DOHH2 (cell line): Measurements from ENCODE around the gene CLDN24.

ENCODE experiments used
- H3F3A ChIP-seq: fragments of 200-600 bp; sonication (generic), shearing (Covaris generic); 2 replicates; pipeline ENCODE4 v1.6.0; 2016; ENCODE audit warnings: antibody characterized with exemption, mild to moderate bottlenecking; ENCODE audit not compliant: control insufficient read depth, insufficient read depth
- H3K27ac ChIP-seq: fragments of 200-600 bp; sonication (generic); 2 replicates; pipeline ENCODE4 v1.5.1; 2014; ENCODE audit warnings: low read depth, mild to moderate bottlenecking, low read length, moderate library complexity
- H3K27me3 ChIP-seq: fragments of 200-600 bp; sonication (generic); 2 replicates; pipeline ENCODE4 v1.6.1; 2014; ENCODE audit warnings: mild to moderate bottlenecking, low read length, mixed read lengths; ENCODE audit not compliant: control insufficient read depth
- H3K36me3 ChIP-seq: fragments of 200-600 bp; sonication (generic); 2 replicates; pipeline ENCODE4 v1.6.1; 2014; ENCODE audit warnings: mild to moderate bottlenecking, low read length, moderate library complexity, mixed read lengths; ENCODE audit not compliant: control insufficient read depth
- H3K4me1 ChIP-seq: fragments of 200-600 bp; sonication (generic); 2 replicates; pipeline ENCODE4 v1.6.1; 2014; ENCODE audit warnings: mild to moderate bottlenecking, low read length, mixed read lengths; ENCODE audit not compliant: control insufficient read depth
- H3K4me2 ChIP-seq: fragments of 200-600 bp; sonication (generic); 2 replicates; pipeline ENCODE4 v1.6.0; 2014; ENCODE audit warnings: mild to moderate bottlenecking, low read length, moderate library complexity
- H3K4me3 ChIP-seq: fragments of 200-600 bp; sonication (generic); 2 replicates; pipeline ENCODE4 v1.5.1; 2014; ENCODE audit warnings: mild to moderate bottlenecking, low read length, mixed read lengths
- H3K79me2 ChIP-seq: fragments of 200-600 bp; sonication (generic); 2 replicates; pipeline ENCODE4 v1.6.1; 2014; ENCODE audit warnings: mild to moderate bottlenecking, low read length, mixed read lengths; ENCODE audit not compliant: control insufficient read depth
- H3K9me2 ChIP-seq: fragments of 200-600 bp; sonication (generic); replicated peaks from 2 replicates; pipeline ENCODE4 v1.6.1; 2014; ENCODE audit warnings: mild to moderate bottlenecking, low read length, mixed read lengths; ENCODE audit not compliant: control insufficient read depth
- H3K9me3 ChIP-seq: fragments of 200-600 bp; sonication (generic); 2 replicates; pipeline ENCODE4 v1.6.1; 2014; ENCODE audit warnings: antibody characterized with exemption, low read length, mixed read lengths; ENCODE audit not compliant: control insufficient read depth, insufficient read depth
- H4K20me1 ChIP-seq: fragments of 200-600 bp; sonication (generic); 2 replicates; pipeline ENCODE4 v1.6.0; 2014; ENCODE audit warnings: low read depth, mild to moderate bottlenecking, antibody characterized with exemption, low read length, moderate library complexity; ENCODE audit not compliant: control insufficient read depth, insufficient read depth
- EZH2phosphoT487 ChIP-seq: fragments of 200-600 bp; sonication (generic); IDR thresholded peaks from 2 replicates; pipeline ENCODE4 v1.6.1; 2017; ENCODE audit warnings: borderline replicate concordance, mild to moderate bottlenecking, antibody characterized with exemption, low read length, moderate library complexity, mixed read lengths
- TF ChIP-seq, protein P1 (sequence below): fragments of 200-600 bp; sonication (generic); IDR thresholded peaks from one replicate; pipeline ENCODE4 v1.5.1; 2014; ENCODE audit warnings: antibody characterized with exemption, mild to moderate bottlenecking, low read depth, low read length; ENCODE audit not compliant: poor library complexity, severe bottlenecking

Gene CLDN24

DNA sequence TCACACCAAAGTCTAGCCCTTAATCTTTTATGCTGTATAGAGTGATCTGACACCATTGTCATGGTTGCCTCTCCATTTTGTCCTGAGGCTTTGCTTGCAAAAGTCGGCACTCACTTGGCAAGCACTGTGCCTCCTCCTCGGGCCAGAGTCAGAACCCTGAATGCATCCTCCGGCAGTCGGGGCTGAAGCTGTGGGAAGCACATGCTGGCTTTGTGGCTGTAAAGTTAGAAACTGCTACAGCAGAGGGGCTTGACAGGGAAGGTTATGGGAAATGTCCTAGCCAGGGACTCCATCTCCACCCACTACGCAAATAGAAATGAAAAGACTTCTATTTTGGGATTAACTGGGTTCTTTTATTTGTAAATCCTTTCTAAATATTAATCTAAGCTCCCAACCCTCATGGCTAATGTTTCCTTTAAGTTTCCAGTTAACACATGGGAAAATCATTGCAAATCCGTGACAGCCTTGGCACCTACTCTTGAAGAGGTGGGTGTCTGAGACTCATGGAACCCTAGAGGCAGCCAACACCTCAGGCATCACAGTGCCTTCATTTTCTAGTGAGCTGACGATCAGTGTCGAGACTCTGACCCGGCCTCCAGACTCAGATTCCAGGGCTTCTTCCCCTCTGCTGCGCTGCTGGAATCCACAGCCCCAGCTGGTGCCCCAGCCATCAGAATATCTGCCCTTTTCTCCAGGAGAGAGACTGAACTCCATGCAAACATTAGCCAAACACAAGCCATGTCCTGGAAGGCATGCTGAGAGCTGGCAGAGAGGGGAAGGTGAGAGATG lies 7.9 kb upstream of the CLDN24 start:
- Histone ChIP-seq H3K27ac (no peak overlapping the region), H3K9me3 (no peaks in the 10 kb centered on the region), H3F3A (no peaks in the 10 kb centered on the region), H3K9me2 (no peaks in the 10 kb centered on the region), H4K20me1 (no peaks in the 10 kb centered on the region), H3K4me2 (no peak overlapping the region), H3K4me1 (no peaks in the 10 kb centered on the region), H3K27me3 (no peaks in the 10 kb centered on the region), H3K4me3 (no peak overlapping the region), H3K79me2 (no peaks in the 10 kb centered on the region), H3K36me3 (no peaks in the 10 kb centered on the region)
- TF ChIP-seq, protein P1, sequence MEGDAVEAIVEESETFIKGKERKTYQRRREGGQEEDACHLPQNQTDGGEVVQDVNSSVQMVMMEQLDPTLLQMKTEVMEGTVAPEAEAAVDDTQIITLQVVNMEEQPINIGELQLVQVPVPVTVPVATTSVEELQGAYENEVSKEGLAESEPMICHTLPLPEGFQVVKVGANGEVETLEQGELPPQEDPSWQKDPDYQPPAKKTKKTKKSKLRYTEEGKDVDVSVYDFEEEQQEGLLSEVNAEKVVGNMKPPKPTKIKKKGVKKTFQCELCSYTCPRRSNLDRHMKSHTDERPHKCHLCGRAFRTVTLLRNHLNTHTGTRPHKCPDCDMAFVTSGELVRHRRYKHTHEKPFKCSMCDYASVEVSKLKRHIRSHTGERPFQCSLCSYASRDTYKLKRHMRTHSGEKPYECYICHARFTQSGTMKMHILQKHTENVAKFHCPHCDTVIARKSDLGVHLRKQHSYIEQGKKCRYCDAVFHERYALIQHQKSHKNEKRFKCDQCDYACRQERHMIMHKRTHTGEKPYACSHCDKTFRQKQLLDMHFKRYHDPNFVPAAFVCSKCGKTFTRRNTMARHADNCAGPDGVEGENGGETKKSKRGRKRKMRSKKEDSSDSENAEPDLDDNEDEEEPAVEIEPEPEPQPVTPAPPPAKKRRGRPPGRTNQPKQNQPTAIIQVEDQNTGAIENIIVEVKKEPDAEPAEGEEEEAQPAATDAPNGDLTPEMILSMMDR, result no peak
- TF ChIP-seq EZH2phosphoT487, result no peak

DNA sequence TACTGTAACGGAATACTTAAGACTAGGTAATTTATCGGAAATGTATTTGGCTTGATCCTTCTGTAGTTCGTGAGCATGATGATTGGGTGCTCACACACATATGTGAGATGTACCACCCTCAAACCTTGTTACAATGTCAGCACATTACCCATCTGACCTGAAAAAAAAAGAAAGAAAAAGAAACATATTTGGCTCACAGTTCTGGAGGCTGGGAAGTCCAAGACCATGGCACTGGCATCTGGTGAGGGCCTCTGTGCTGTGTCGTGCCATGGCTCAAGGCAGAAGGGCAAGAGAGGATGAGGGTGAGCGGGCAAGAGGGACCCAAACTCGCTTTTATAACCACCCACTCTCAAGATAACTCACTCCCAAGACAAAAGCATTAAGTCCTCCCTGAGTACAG lies 7.0 kb upstream of the CLDN24 start:
- no peaks in the 10 kb centered on the region for H3F3A ChIP-seq
- no peaks in the 10 kb centered on the region for H3K4me1 ChIP-seq
- no peaks in the 10 kb centered on the region for H3K9me3 ChIP-seq
- no peaks in the 10 kb centered on the region for H3K36me3 ChIP-seq
- no peaks in the 10 kb centered on the region for H3K9me2 ChIP-seq
- TF ChIP-seq, protein P1, result no peak
- no peak for TF ChIP-seq EZH2phosphoT487
- H3K27me3 ChIP-seq, result no peaks in the 10 kb centered on the region
- H3K27ac ChIP-seq, result no peak overlapping the region
- no peaks in the 10 kb centered on the region for H3K79me2 ChIP-seq
- no peaks in the 10 kb centered on the region for H4K20me1 ChIP-seq
- no peak overlapping the region for H3K4me3 ChIP-seq
- no peak overlapping the region for H3K4me2 ChIP-seq

- TF ChIP-seq EZH2phosphoT487, result no peak
- Histone ChIP-seq H4K20me1 (no peaks in the 10 kb centered on the region), H3K27ac (no peak overlapping the region)
Observed at GRCh38 chr4:183328832-183329231, 6.6 kb upstream of the CLDN24 start.

GRCh38 chr4:183327827-183328226 lies 5.6 kb upstream of the CLDN24 start:
- Histone ChIP-seq H3K9me3 (no peaks in the 10 kb centered on the region), H3K27ac (no peak overlapping the region), H3K4me3 (no peak overlapping the region), H3F3A (no peaks in the 10 kb centered on the region), H3K79me2 (no peaks in the 10 kb centered on the region), H3K27me3 (no peaks in the 10 kb centered on the region), H4K20me1 (no peaks in the 10 kb centered on the region), H3K4me1 (no peaks in the 10 kb centered on the region), H3K36me3 (no peaks in the 10 kb centered on the region), H3K4me2 (no peak overlapping the region), H3K9me2 (no peaks in the 10 kb centered on the region)
- TF ChIP-seq, protein P1, result no peak
- no peak for TF ChIP-seq EZH2phosphoT487

More at GRCh38 chr4:183328832-183329231, 6.6 kb upstream of the CLDN24 start:
- H3K4me2 ChIP-seq, result no peak overlapping the region
- H3F3A ChIP-seq, result no peaks in the 10 kb centered on the region
- no peaks in the 10 kb centered on the region for H3K27me3 ChIP-seq
- H3K4me1 ChIP-seq, result no peaks in the 10 kb centered on the region
- H3K9me2 ChIP-seq, result no peaks in the 10 kb centered on the region
- H3K4me3 ChIP-seq, result no peak overlapping the region
- H3K79me2 ChIP-seq, result no peaks in the 10 kb centered on the region
- H3K9me3 ChIP-seq, result no peaks in the 10 kb centered on the region
- H3K36me3 ChIP-seq, result no peaks in the 10 kb centered on the region
